ENCODE measurements around the gene TLCD4.

TLCD4 gene

GRCh38 chr1:95138223-95138622 is 21.1 kb downstream of the TLCD4 start:
- Histone ChIP-seq H3K9me3 (ENCODE audit: control insufficient read depth, insufficient read depth, low read length) (no peaks in the 10 kb centered on the region), H3K4me2 (ENCODE audit: low read length) (no peak overlapping the region), H3K27me3 (ENCODE audit: control insufficient read depth, low read length) (no peaks in the 10 kb centered on the region)

GRCh38 chr1:95139039-95139438 is 21.9 kb downstream of the TLCD4 start:
- no peaks in the 10 kb centered on the region for H3K9me3 ChIP-seq (ENCODE audit: control insufficient read depth, insufficient read depth, low read length)
- no peaks in the 10 kb centered on the region for H3K4me1 ChIP-seq (ENCODE audit: control insufficient read depth, low read length)
- no peak overlapping the region for H3K4me3 ChIP-seq (ENCODE audit: low read length)
- H3K27ac ChIP-seq (ENCODE audit: low read depth, low read length), result no peak overlapping the region
- H4K20me1 ChIP-seq (ENCODE audit: control insufficient read depth, insufficient read depth, low read depth, low read length), result no peaks in the 10 kb centered on the region
- H3K4me2 ChIP-seq (ENCODE audit: low read length), result no peak overlapping the region
- no peak for TF ChIP-seq EZH2phosphoT487 (IDR thresholded peaks at IDR 0.05; ENCODE audit: borderline replicate concordance, low read length)
- TF ChIP-seq, protein P1, sequence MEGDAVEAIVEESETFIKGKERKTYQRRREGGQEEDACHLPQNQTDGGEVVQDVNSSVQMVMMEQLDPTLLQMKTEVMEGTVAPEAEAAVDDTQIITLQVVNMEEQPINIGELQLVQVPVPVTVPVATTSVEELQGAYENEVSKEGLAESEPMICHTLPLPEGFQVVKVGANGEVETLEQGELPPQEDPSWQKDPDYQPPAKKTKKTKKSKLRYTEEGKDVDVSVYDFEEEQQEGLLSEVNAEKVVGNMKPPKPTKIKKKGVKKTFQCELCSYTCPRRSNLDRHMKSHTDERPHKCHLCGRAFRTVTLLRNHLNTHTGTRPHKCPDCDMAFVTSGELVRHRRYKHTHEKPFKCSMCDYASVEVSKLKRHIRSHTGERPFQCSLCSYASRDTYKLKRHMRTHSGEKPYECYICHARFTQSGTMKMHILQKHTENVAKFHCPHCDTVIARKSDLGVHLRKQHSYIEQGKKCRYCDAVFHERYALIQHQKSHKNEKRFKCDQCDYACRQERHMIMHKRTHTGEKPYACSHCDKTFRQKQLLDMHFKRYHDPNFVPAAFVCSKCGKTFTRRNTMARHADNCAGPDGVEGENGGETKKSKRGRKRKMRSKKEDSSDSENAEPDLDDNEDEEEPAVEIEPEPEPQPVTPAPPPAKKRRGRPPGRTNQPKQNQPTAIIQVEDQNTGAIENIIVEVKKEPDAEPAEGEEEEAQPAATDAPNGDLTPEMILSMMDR (IDR thresholded peaks at IDR 0.05; ENCODE audit: low read depth, low read length, poor library complexity, severe bottlenecking), result no peak
- H3F3A ChIP-seq (ENCODE audit: control insufficient read depth, insufficient read depth), result no peaks in the 10 kb centered on the region
- H3K27me3 ChIP-seq (ENCODE audit: control insufficient read depth, low read length), result no peaks in the 10 kb centered on the region
- H3K9me2 ChIP-seq (replicated peaks; ENCODE audit: control insufficient read depth, low read length), result no peaks in the 10 kb centered on the region
- H3K79me2 ChIP-seq (ENCODE audit: control insufficient read depth, low read length), result no peaks in the 10 kb centered on the region
- no peaks in the 10 kb centered on the region for H3K36me3 ChIP-seq (ENCODE audit: control insufficient read depth, low read length)

More at GRCh38 chr1:95138223-95138622, 21.1 kb downstream of the TLCD4 start:
- Histone ChIP-seq H3K4me3 (ENCODE audit: low read length) (no peak overlapping the region), H4K20me1 (ENCODE audit: control insufficient read depth, insufficient read depth, low read depth, low read length) (no peaks in the 10 kb centered on the region), H3F3A (ENCODE audit: control insufficient read depth, insufficient read depth) (no peaks in the 10 kb centered on the region), H3K4me1 (ENCODE audit: control insufficient read depth, low read length) (no peaks in the 10 kb centered on the region), H3K36me3 (ENCODE audit: control insufficient read depth, low read length) (no peaks in the 10 kb centered on the region), H3K27ac (ENCODE audit: low read depth, low read length) (no peak overlapping the region), H3K79me2 (ENCODE audit: control insufficient read depth, low read length) (no peaks in the 10 kb centered on the region), H3K9me2 (replicated peaks; ENCODE audit: control insufficient read depth, low read length) (no peaks in the 10 kb centered on the region)
- TF ChIP-seq, protein P1 (IDR thresholded peaks at IDR 0.05; ENCODE audit: low read depth, low read length, poor library complexity, severe bottlenecking), result no peak
- no peak for TF ChIP-seq EZH2phosphoT487 (IDR thresholded peaks at IDR 0.05; ENCODE audit: borderline replicate concordance, low read length)

GRCh38 chr1:95140791-95141190 is 23.6 kb downstream of the TLCD4 start:
- no peaks in the 10 kb centered on the region for H4K20me1 ChIP-seq (ENCODE audit: control insufficient read depth, insufficient read depth, low read depth, low read length)
- no peak overlapping the region for H3K27ac ChIP-seq (ENCODE audit: low read depth, low read length)
- H3K79me2 ChIP-seq (ENCODE audit: control insufficient read depth, low read length), result no peaks in the 10 kb centered on the region
- no peaks in the 10 kb centered on the region for H3K9me2 ChIP-seq (replicated peaks; ENCODE audit: control insufficient read depth, low read length)
- H3K4me1 ChIP-seq (ENCODE audit: control insufficient read depth, low read length), result no peaks in the 10 kb centered on the region
- H3K4me3 ChIP-seq (ENCODE audit: low read length), result no peak overlapping the region
- H3K9me3 ChIP-seq (ENCODE audit: control insufficient read depth, insufficient read depth, low read length), result no peaks in the 10 kb centered on the region
- no peak for TF ChIP-seq EZH2phosphoT487 (IDR thresholded peaks at IDR 0.05; ENCODE audit: borderline replicate concordance, low read length)
- TF ChIP-seq, protein P1 (IDR thresholded peaks at IDR 0.05; ENCODE audit: low read depth, low read length, poor library complexity, severe bottlenecking), result no peak
- no peaks in the 10 kb centered on the region; the same call in 1 of the 2 replicates for H3K27me3 ChIP-seq (ENCODE audit: control insufficient read depth, low read length)
- H3F3A ChIP-seq (ENCODE audit: control insufficient read depth, insufficient read depth), result no peaks in the 10 kb centered on the region
- H3K36me3 ChIP-seq (ENCODE audit: control insufficient read depth, low read length), result no peaks in the 10 kb centered on the region
- H3K4me2 ChIP-seq (ENCODE audit: low read length), result no peak overlapping the region
